Measurements from ENCODE around the gene MOCOS. TPM values are rescaled to one million over a fixed set of nuclear protein-coding genes. Genes with fewer than 3 reads are reported as not detected.
"Not testable (repeated sequence)": the region's sequence is repeated elsewhere in the genome, so short reads cannot be mapped to it uniquely, and the experiment has no call there.

Gene MOCOS
- total and polyA plus RNA-seq, 4 donors: 0.90 to 4.4 (median 2.7) TPM

DNA sequence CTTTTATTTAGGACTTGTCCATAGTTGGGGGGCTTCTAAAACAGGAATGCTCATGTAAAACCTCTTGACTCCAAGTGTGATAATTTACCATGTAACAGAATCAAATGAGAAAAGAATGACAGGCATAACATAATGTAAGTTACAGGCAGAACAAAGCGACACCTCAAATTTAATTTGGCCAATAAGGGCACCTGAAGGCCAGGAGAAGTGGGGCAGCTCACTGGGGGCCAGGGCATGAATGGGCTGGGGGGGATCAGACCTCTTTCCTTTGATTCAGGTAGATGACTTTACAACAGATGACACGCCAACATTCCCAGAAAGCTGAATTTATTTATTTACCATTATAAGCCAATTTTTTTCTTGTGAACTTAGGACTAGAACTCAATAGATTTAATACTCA, 14.5 kb downstream of the MOCOS start:
- WGBS, 2 donors: 94% methylated on average over 2 of the region's 2 CpGs
- H3K27ac ChIP-seq (ENCODE audit: low read depth in 1 of 2, low read length in 2 of 2): no peak overlapping the region
- no peaks in the 10 kb centered on the region for H3K4me1 ChIP-seq (ENCODE audit: control insufficient read depth in 1 of 2, insufficient read depth in 2 of 2, low read length in 2 of 2)
- H3K27me3 ChIP-seq (ENCODE audit: control insufficient read depth in 1 of 2, insufficient read depth in 2 of 2, low read length in 1 of 2): no peaks in the 10 kb centered on the region
- peaks cover 2% of the 10 kb centered on the region in 2 donors for H3K36me3 ChIP-seq (ENCODE audit: control insufficient read depth in 1 of 2, insufficient read depth in 2 of 2, low read length in 1 of 2)
- DNase-seq (no peak), ATAC-seq (ENCODE audit: low FRiP score) (no peak)
- no peak overlapping the region for H3K4me3 ChIP-seq (ENCODE audit: low read length in 2 of 2)
- no peaks in the 10 kb centered on the region for H3K9me3 ChIP-seq (ENCODE audit: control insufficient read depth, low read length)
- intact Hi-C loops (cut with DNase I): no loop called here

DNA sequence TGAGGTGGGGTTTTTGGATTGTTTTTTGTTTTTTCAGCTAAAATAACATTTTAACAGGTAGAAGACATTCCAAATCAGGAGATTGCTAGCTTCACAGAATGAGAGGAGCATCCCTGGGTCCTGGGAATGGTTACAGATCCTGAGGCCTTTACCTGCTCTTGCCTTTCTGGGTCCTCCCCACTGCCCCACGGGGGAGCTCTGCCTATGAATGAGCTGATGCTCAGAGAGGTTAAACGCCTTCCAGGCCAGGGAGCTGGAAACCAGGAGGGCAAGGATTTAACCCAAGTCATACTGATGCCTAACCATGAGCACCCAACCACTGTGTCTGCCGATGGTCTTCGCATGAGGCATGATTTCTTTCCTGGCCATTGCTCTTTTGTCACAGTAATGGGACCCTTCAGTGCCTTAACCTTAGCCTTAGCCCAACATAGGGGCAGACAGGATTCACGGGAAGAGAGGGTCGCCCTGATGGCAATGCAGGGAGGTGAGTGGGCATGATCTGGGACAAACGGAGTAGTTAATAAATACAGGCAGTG, 16.1 kb downstream of the MOCOS start:
- no peaks in the 10 kb centered on the region for H3K27me3 ChIP-seq (ENCODE audit: control insufficient read depth in 1 of 2, insufficient read depth in 2 of 2, low read length in 1 of 2)
- peaks cover 2% of the 10 kb centered on the region in 2 donors for H3K36me3 ChIP-seq (ENCODE audit: control insufficient read depth in 1 of 2, insufficient read depth in 2 of 2, low read length in 1 of 2)
- ATAC-seq (ENCODE audit: low FRiP score) (no peak), DNase-seq (no peak)
- H3K27ac ChIP-seq (ENCODE audit: low read depth in 1 of 2, low read length in 2 of 2): no peak overlapping the region
- H3K4me1 ChIP-seq (ENCODE audit: control insufficient read depth in 1 of 2, insufficient read depth in 2 of 2, low read length in 2 of 2): no peaks in the 10 kb centered on the region
- WGBS, 2 donors: 77 to 81% methylated on average over 7 of the region's 7 CpGs
- intact Hi-C loops (cut with DNase I): no loop called here
- no peaks in the 10 kb centered on the region for H3K9me3 ChIP-seq (ENCODE audit: control insufficient read depth, low read length)
- no peak overlapping the region for H3K4me3 ChIP-seq (ENCODE audit: low read length in 2 of 2)

DNA sequence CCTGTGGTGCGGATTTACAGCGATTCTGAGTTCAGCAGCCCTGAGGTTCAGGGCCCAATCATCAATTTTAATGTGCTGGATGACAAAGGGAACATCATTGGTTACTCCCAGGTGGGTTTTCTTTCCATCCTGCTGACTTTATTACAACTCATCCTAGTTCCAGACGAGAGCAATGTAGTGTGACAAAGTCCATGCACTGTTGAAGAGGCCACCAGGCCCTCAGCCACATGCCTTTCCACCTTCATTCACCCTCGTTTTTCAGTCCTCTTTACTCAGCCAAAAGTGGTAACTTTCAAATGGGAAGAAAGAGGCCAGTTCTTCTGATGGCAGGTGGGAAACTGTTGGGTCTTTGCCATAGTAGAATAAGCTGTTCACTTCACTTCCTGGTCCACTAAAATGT, 17.9 kb downstream of the MOCOS start:
- no peaks in the 10 kb centered on the region for H3K27me3 ChIP-seq (ENCODE audit: control insufficient read depth in 1 of 2, insufficient read depth in 2 of 2, low read length in 1 of 2)
- no peaks in the 10 kb centered on the region for H3K9me3 ChIP-seq (ENCODE audit: control insufficient read depth, low read length)
- H3K27ac ChIP-seq (ENCODE audit: low read depth in 1 of 2, low read length in 2 of 2): no peak overlapping the region
- 76 to 81% methylated on average over 4 of the region's 4 CpGs for WGBS, 2 donors
- ATAC-seq (ENCODE audit: low FRiP score) (no peak), DNase-seq (no peak)
- intact Hi-C loops (cut with DNase I): no loop called here
- H3K4me3 ChIP-seq (ENCODE audit: low read length in 2 of 2): no peak overlapping the region
- no peaks in the 10 kb centered on the region for H3K4me1 ChIP-seq (ENCODE audit: control insufficient read depth in 1 of 2, insufficient read depth in 2 of 2, low read length in 2 of 2)
- peaks cover 2% of the 10 kb centered on the region in 2 donors for H3K36me3 ChIP-seq (ENCODE audit: control insufficient read depth in 1 of 2, insufficient read depth in 2 of 2, low read length in 1 of 2)

- Histone ChIP-seq H3K27ac (ENCODE audit: low read depth in 1 of 2, low read length in 2 of 2) (no peak overlapping the region), H3K27me3 (ENCODE audit: control insufficient read depth in 1 of 2, insufficient read depth in 2 of 2, low read length in 1 of 2) (no peaks in the 10 kb centered on the region), H3K36me3 (ENCODE audit: control insufficient read depth in 1 of 2, insufficient read depth in 2 of 2, low read length in 1 of 2) (peaks cover 2% of the 10 kb centered on the region in 2 donors), H3K4me1 (ENCODE audit: control insufficient read depth in 1 of 2, insufficient read depth in 2 of 2, low read length in 2 of 2) (no peaks in the 10 kb centered on the region), H3K4me3 (ENCODE audit: low read length in 2 of 2) (no peak overlapping the region), H3K9me3 (ENCODE audit: control insufficient read depth, low read length) (no peaks in the 10 kb centered on the region)
- ATAC-seq (ENCODE audit: low FRiP score) (no peak), DNase-seq (no peak)
- intact Hi-C loops (cut with DNase I): no loop called here
- 89 to 94% methylated on average over 1 of the region's 1 CpG for WGBS, 2 donors
These were observed 20.0 kb downstream of the MOCOS start for GRCh38 chr18:36207303-36207702.

GRCh38 chr18:36207969-36208368, 20.7 kb downstream of the MOCOS start:
- intact Hi-C loops (cut with DNase I); H3K27ac ChIP-seq (ENCODE audit: low read depth in 1 of 2, low read length in 2 of 2); H3K4me1 ChIP-seq (ENCODE audit: control insufficient read depth in 1 of 2, insufficient read depth in 2 of 2, low read length in 2 of 2); H3K9me3 ChIP-seq (ENCODE audit: control insufficient read depth, low read length); ATAC-seq (ENCODE audit: low FRiP score); DNase-seq; H3K36me3 ChIP-seq (ENCODE audit: control insufficient read depth in 1 of 2, insufficient read depth in 2 of 2, low read length in 1 of 2); H3K4me3 ChIP-seq (ENCODE audit: low read length in 2 of 2); H3K27me3 ChIP-seq (ENCODE audit: control insufficient read depth in 1 of 2, insufficient read depth in 2 of 2, low read length in 1 of 2): not testable (repeated sequence)
- WGBS, 2 donors: 98% methylated on average over 2 of the region's 2 CpGs

DNA sequence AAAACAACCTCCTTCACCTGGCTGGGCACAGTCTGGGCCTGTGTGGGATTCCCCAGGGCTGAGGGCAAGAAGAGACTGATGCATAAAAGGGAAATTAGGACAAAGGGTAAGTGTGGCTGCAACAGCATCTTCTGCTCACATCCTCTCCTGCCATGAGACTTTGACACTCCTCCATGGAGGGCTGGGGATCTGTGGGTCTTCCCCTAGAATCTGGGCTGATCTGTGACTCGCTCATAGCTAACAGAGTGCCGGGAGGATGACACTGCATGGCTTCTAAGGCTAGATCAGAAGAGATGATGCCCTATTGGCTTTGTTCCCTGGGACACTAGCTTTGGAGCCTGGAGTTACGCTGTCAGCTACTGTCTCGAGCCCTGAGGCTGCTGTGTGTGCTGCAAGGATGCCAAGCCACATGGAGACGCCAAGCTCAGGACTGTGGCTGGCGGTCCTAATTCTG, 24.3 kb downstream of the MOCOS start:
- intact Hi-C loops (cut with DNase I): no loop called here

DNA sequence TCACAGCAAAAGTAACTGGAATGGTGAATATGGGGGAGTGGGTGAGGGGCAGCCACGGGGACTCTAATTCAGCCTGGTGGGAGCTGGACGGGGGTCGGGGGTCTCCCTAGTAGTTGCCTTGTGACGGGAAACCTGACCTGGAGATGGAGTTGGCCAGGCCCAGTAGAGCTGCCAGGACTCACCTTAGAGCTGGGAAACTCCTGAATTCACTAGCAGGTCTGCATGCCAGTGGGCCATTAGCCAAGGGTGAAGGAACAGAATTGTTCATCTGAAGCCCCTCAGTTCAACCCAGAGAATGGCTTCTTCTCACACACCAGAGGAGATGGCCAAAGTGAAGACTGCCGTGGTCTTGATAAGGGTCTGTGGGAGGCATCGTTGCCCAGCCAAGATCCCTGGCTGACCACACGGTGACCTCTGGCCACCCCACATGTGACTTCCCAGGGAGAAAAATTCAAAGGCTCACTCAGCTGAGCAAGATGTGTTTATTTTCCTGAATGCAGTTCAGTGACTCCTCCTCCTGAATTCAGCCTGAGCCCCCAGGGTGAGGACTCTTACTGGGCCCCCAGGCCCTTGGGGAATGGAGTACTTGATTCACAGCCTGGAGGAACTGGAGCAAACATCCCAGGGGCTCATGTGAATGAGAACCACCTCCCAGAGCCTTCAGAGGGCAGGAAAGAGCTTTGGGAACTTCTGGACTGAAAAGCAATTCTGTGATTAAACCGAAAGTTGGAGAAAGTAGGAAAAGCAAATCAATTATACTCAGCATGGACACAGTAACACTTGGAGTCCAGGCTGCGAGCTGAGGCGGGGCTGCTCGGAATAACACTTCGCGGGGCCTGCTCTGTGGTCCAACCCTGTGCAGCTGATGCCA, 25.2 kb downstream of the MOCOS start:
- DNase-seq (peak in 1 of 2 donors; percentile 64), ATAC-seq (ENCODE audit: low FRiP score) (peak; percentile 71)
- Histone ChIP-seq H3K27ac (ENCODE audit: low read depth in 1 of 2, low read length in 2 of 2) (no peak overlapping the region), H3K4me1 (ENCODE audit: control insufficient read depth in 1 of 2, insufficient read depth in 2 of 2, low read length in 2 of 2) (no peaks in the 10 kb centered on the region), H3K27me3 (ENCODE audit: control insufficient read depth in 1 of 2, insufficient read depth in 2 of 2, low read length in 1 of 2) (no peaks in the 10 kb centered on the region), H3K4me3 (ENCODE audit: low read length in 2 of 2) (no peak overlapping the region), H3K9me3 (ENCODE audit: control insufficient read depth, low read length) (no peaks in the 10 kb centered on the region), H3K36me3 (ENCODE audit: control insufficient read depth in 1 of 2, insufficient read depth in 2 of 2, low read length in 1 of 2) (peaks cover 0 to 2% of the 10 kb centered on the region in 2 donors)
- 37 to 51% methylated on average over 13 of the region's 13 CpGs for WGBS, 2 donors
- intact Hi-C loops (cut with DNase I): no loop called here

More for the DNA sequence above, 24.3 kb downstream of the MOCOS start:
- Histone ChIP-seq H3K36me3 (ENCODE audit: control insufficient read depth in 1 of 2, insufficient read depth in 2 of 2, low read length in 1 of 2) (peaks cover 0 to under 1% of the 10 kb centered on the region in 2 donors), H3K9me3 (ENCODE audit: control insufficient read depth, low read length) (no peaks in the 10 kb centered on the region), H3K4me3 (ENCODE audit: low read length in 2 of 2) (no peak overlapping the region), H3K27ac (ENCODE audit: low read depth in 1 of 2, low read length in 2 of 2) (no peak overlapping the region), H3K27me3 (ENCODE audit: control insufficient read depth in 1 of 2, insufficient read depth in 2 of 2, low read length in 1 of 2) (no peaks in the 10 kb centered on the region), H3K4me1 (ENCODE audit: control insufficient read depth in 1 of 2, insufficient read depth in 2 of 2, low read length in 2 of 2) (no peaks in the 10 kb centered on the region)
- 95 to 96% methylated on average over 6 of the region's 6 CpGs for WGBS, 2 donors
- peak; percentile 40 for ATAC-seq (ENCODE audit: low FRiP score)
- DNase-seq: no peak

- H3K4me3 ChIP-seq (ENCODE audit: low read length in 2 of 2): no peak overlapping the region
- WGBS, 2 donors: 93 to 96% methylated on average over 8 of the region's 8 CpGs
- H3K4me1 ChIP-seq (ENCODE audit: control insufficient read depth in 1 of 2, insufficient read depth in 2 of 2, low read length in 2 of 2): no peaks in the 10 kb centered on the region
- intact Hi-C loops (cut with DNase I): no loop called here
- no peak for ATAC-seq (ENCODE audit: low FRiP score)
- H3K27ac ChIP-seq (ENCODE audit: low read depth in 1 of 2, low read length in 2 of 2): no peak overlapping the region
- no peaks in the 10 kb centered on the region for H3K9me3 ChIP-seq (ENCODE audit: control insufficient read depth, low read length)
- no peak for DNase-seq
- H3K27me3 ChIP-seq (ENCODE audit: control insufficient read depth in 1 of 2, insufficient read depth in 2 of 2, low read length in 1 of 2): no peaks in the 10 kb centered on the region
- H3K36me3 ChIP-seq (ENCODE audit: control insufficient read depth in 1 of 2, insufficient read depth in 2 of 2, low read length in 1 of 2): peaks cover 0 to 2% of the 10 kb centered on the region in 2 donors
These were observed 27.5 kb downstream of the MOCOS start for GRCh38 chr18:36214811-36215210.

- Histone ChIP-seq H3K9me3 (ENCODE audit: control insufficient read depth, low read length) (no peaks in the 10 kb centered on the region), H3K36me3 (ENCODE audit: control insufficient read depth in 1 of 2, insufficient read depth in 2 of 2, low read length in 1 of 2) (peaks cover 0 to 2% of the 10 kb centered on the region in 2 donors), H3K4me3 (ENCODE audit: low read length in 2 of 2) (no peak overlapping the region), H3K4me1 (ENCODE audit: control insufficient read depth in 1 of 2, insufficient read depth in 2 of 2, low read length in 2 of 2) (no peaks in the 10 kb centered on the region), H3K27ac (ENCODE audit: low read depth in 1 of 2, low read length in 2 of 2) (no peak overlapping the region), H3K27me3 (ENCODE audit: control insufficient read depth in 1 of 2, insufficient read depth in 2 of 2, low read length in 1 of 2) (no peaks in the 10 kb centered on the region)
- intact Hi-C loops (cut with DNase I): no loop called here
- 86% methylated on average over 9 of the region's 9 CpGs for WGBS, 2 donors
- DNase-seq (no peak), ATAC-seq (ENCODE audit: low FRiP score) (no peak)
These were observed 28.3 kb downstream of the MOCOS start for GRCh38 chr18:36215577-36215976.

Data from aorta (tissue), 5 donors.